ENCODE data around the gene NRAP.

NRAP gene

DNA sequence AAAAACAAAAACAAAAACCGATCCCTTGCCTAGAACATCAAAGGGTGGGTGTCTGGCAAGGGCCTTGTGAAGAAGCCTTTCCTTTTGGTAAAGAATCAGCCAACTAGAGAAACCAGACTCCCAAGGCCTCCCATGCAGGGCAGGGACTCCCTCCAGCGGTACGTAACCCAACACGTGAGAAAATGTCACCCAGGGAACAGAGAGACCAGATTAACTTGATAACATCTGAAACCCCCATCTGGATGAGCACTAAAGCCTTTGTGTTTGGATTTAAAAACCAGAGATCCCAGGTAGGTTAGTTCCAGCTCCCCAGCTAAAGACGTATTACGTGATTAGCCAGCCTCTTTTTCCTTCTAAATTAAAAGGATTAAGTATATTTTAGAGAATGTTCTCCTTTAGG lies 114.0 kb downstream of the NRAP start:
- TF ChIP-seq, protein P1, sequence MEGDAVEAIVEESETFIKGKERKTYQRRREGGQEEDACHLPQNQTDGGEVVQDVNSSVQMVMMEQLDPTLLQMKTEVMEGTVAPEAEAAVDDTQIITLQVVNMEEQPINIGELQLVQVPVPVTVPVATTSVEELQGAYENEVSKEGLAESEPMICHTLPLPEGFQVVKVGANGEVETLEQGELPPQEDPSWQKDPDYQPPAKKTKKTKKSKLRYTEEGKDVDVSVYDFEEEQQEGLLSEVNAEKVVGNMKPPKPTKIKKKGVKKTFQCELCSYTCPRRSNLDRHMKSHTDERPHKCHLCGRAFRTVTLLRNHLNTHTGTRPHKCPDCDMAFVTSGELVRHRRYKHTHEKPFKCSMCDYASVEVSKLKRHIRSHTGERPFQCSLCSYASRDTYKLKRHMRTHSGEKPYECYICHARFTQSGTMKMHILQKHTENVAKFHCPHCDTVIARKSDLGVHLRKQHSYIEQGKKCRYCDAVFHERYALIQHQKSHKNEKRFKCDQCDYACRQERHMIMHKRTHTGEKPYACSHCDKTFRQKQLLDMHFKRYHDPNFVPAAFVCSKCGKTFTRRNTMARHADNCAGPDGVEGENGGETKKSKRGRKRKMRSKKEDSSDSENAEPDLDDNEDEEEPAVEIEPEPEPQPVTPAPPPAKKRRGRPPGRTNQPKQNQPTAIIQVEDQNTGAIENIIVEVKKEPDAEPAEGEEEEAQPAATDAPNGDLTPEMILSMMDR (IDR thresholded peaks at IDR 0.05): no peak
- no peak overlapping the region for H3K27ac ChIP-seq

DNA sequence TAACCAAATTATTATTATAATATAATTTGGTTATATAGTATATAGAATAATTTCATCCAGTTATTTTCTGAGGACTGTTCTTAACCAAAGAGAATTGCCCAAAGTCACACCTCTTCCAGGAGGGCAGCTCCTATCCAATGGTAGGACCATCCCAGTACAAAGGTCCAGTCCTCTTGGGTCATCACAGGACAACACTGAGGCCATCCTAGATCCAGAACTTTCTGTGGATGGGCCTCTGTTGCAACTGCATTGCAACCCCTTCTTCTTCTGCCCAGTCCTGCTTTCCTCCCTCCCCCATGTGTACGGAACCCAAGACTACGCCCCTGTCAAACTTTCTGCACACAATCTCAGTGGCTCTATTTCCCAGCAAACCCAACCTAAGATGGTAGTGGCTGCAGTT lies 116.4 kb downstream of the NRAP start:
- Histone ChIP-seq H3K4me3 (ENCODE audit: low read depth in 1 of 2, low read length in 1 of 2) (no peak overlapping the region), H3K27ac (no peak overlapping the region), H3K9me3 (no peaks in the 10 kb centered on the region), H3K27me3 (no peaks in the 10 kb centered on the region), H3K36me3 (no peaks in the 10 kb centered on the region), H3K4me1 (ENCODE audit: control insufficient read depth in 1 of 2, insufficient read depth in 1 of 2, low read depth in 1 of 2, low read length in 1 of 2) (no peaks in the 10 kb centered on the region)
- TF ChIP-seq, protein P1 (IDR thresholded peaks at IDR 0.05): no peak

More for the DNA sequence above, 114.0 kb downstream of the NRAP start:
- Histone ChIP-seq H3K4me1 (ENCODE audit: control insufficient read depth in 1 of 2, insufficient read depth in 1 of 2, low read depth in 1 of 2, low read length in 1 of 2) (no peaks in the 10 kb centered on the region), H3K27me3 (peaks cover 6% of the 10 kb centered on the region), H3K36me3 (no peaks in the 10 kb centered on the region), H3K9me3 (no peaks in the 10 kb centered on the region), H3K4me3 (ENCODE audit: low read depth in 1 of 2, low read length in 1 of 2) (no peak overlapping the region)

DNA sequence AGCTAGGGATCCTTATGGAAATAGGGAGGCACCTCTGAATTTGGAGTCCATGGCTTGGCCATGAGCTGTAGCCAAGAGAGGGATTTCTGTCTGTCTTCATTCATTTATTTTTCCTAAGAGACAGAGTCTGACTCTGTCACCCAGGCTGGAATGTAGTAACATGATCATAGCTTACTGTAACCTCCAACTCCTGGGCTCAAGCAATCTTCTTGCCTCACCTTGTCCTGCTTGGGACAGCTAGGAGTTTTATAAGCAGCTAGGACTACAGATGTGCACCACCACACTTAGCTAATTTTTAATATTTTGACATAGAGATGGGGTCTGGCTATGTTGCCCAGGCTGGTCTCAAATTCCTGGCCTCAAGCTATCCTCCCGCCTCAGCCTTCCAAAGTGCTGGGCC lies 119.4 kb downstream of the NRAP start:
- no peaks in the 10 kb centered on the region for H3K36me3 ChIP-seq
- no peaks in the 10 kb centered on the region for H3K4me1 ChIP-seq (ENCODE audit: control insufficient read depth in 1 of 2, insufficient read depth in 1 of 2, low read depth in 1 of 2, low read length in 1 of 2)
- no peak overlapping the region for H3K27ac ChIP-seq
- H3K4me3 ChIP-seq (ENCODE audit: low read depth in 1 of 2, low read length in 1 of 2): no peak overlapping the region
- TF ChIP-seq, protein P1 (IDR thresholded peaks at IDR 0.05): no peak
- H3K9me3 ChIP-seq: no peaks in the 10 kb centered on the region
- no peaks in the 10 kb centered on the region for H3K27me3 ChIP-seq

DNA sequence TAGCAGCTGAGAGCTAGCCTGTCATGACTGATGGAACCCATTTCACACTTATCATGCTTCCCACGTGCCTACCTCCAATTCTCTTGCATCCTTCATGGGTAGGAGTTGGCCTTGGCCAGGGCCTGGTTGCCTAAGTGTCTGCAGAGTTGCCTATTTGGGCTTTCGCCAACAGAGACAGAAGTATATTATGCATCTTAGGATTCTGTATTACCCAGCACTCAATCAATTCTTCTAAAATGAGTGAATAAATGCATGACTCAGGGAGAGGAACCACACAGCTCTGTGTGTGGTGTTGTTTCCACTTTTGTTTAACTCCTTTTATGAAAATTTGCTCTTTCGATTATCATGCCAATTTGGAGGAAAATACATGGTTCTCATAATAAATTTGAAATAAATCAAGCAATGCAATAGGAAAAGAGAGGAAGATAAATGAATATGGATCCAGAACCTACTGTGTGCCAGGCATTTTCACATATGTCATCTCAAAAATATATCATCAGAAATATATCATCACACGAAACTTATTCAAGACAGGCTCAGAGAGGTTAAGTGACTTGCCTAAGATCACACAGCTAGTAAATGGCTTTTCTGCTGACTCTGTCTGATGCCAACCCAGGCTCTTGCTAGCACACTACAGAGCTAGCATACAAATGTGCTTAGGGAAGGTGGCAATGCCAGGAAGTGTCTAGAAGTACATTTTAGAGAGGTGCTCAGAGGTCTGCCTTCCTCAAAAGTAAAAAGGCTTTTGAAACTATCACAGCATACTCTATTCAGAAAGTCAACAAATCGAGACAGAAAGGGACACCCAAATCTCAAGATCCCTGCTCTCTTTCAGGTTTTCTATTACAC lies 120.5 kb downstream of the NRAP start:
- TF ChIP-seq, protein P1 (IDR thresholded peaks at IDR 0.05): no peak
- H3K9me3 ChIP-seq: no peaks in the 10 kb centered on the region
- H3K36me3 ChIP-seq: no peaks in the 10 kb centered on the region
- H3K4me3 ChIP-seq (ENCODE audit: low read depth in 1 of 2, low read length in 1 of 2): no peak overlapping the region
- no peaks in the 10 kb centered on the region for H3K4me1 ChIP-seq (ENCODE audit: control insufficient read depth in 1 of 2, insufficient read depth in 1 of 2, low read depth in 1 of 2, low read length in 1 of 2)
- H3K27ac ChIP-seq: no peak overlapping the region
- H3K27me3 ChIP-seq: no peaks in the 10 kb centered on the region

DNA sequence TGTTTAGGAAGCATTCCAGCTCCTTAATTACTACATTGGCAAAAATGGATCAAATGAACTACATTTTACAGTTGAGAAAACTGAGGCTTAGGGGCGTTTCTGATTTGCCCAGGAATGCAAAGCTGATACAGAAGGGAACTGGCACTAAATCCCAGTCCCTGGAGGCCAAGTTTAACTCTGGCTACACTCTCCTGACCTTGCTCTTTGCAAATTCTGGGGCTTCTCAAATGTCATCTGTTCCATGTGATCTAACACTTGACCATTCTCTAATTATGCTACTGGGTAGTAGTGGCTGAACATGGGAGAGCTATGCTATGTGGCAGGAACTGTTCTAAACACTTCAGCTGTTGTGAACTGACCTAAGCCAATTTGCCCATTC lies 122.3 kb downstream of the NRAP start:
- no peak overlapping the region for H3K4me3 ChIP-seq (ENCODE audit: low read depth in 1 of 2, low read length in 1 of 2)
- H3K9me3 ChIP-seq: no peaks in the 10 kb centered on the region
- H3K27ac ChIP-seq: no peak overlapping the region
- H3K36me3 ChIP-seq: no peaks in the 10 kb centered on the region
- TF ChIP-seq, protein P1 (IDR thresholded peaks at IDR 0.05): no peak
- no peaks in the 10 kb centered on the region for H3K27me3 ChIP-seq
- H3K4me1 ChIP-seq (ENCODE audit: control insufficient read depth in 1 of 2, insufficient read depth in 1 of 2, low read depth in 1 of 2, low read length in 1 of 2): no peaks in the 10 kb centered on the region

All from neutrophil (primary cell).